ENCODE results near the gene ADPRH. TPM values are rescaled to one million over a fixed set of nuclear protein-coding genes. Genes with fewer than 3 reads are reported as not detected.

Gene ADPRH
- total RNA-seq, 5 donors from 2014 or later (not counting 1 experiment from before 2014, with no cell fraction given), result 0.43 to 3.6 (median 1.5) TPM

GRCh38 chr3:119575507-119575906, 3.8 kb upstream of the ADPRH start:
- Mint-ChIP-seq H3K9me3 (no peaks in the 10 kb centered on the region), H3K4me1 (peaks cover 8 to 13% (median 12%) of the 10 kb centered on the region in 3 donors), H3K4me3 (no peak overlapping the region), H3K36me3 (no peaks in the 10 kb centered on the region), H3K27ac (no peak overlapping the region), H3K27me3 (peaks cover 0 to 16% of the 10 kb centered on the region in 2 donors)
- ChIA-PET POLR2A (no interaction called here), CTCF (no interaction called here)
- no peaks in the 10 kb centered on the region for H3K36me3 ChIP-seq (ENCODE audit: control insufficient read depth in 2 of 2, extremely low read depth in 1 of 2, insufficient read depth in 1 of 2, low read length in 1 of 2)
- no peak for DNase-seq
- no peaks in the 10 kb centered on the region for H3K27me3 ChIP-seq (replicated peaks in 1 of 2; ENCODE audit: control insufficient read depth in 2 of 2, extremely low read depth in 1 of 2, insufficient read depth in 2 of 2, low read length in 1 of 2)
- H3K4me1 ChIP-seq (ENCODE audit: control insufficient read depth in 1 of 2, extremely low read depth in 1 of 2, insufficient read depth in 2 of 2, low read length in 2 of 2), result peaks cover 2 to 13% of the 10 kb centered on the region in 2 experiments
- H3K4me3 ChIP-seq (ENCODE audit: control insufficient read depth in 1 of 2, extremely low read depth in 1 of 2, low read length in 1 of 2), result no peak overlapping the region
- no peaks in the 10 kb centered on the region for H3K9me3 ChIP-seq
- H3K27ac ChIP-seq (ENCODE audit: low read length), result no peak overlapping the region
- ATAC-seq (replicated peaks in 1 of 4), result no peak

- H3K9me3 ChIP-seq, result no peaks in the 10 kb centered on the region
- CTCF ChIA-PET, result interaction anchor here in 1 of 2 donors (0.6 to 0.7 kb wide), 2 partner anchors 310 to 1089 kb away, joined by 3 to 7 read pairs; no protein-coding TSS in a partner anchor
Observed at GRCh38 chr3:119580067-119580760, 922 bp downstream of the ADPRH start.

GRCh38 chr3:119582178-119582577, 2.9 kb downstream of the ADPRH start:
- peak in 1 of 35 experiments; percentile 40 for DNase-seq
- Mint-ChIP-seq H3K27ac (no peak overlapping the region), H3K36me3 (no peaks in the 10 kb centered on the region), H3K9me3 (no peaks in the 10 kb centered on the region), H3K4me1 (peaks cover 8 to 13% (median 12%) of the 10 kb centered on the region in 3 donors), H3K27me3 (peaks cover 0 to 8% of the 10 kb centered on the region in 2 donors), H3K4me3 (no peak overlapping the region)
- Histone ChIP-seq H3K4me3 (ENCODE audit: control insufficient read depth in 1 of 2, extremely low read depth in 1 of 2, low read length in 1 of 2) (no peak overlapping the region), H3K4me1 (ENCODE audit: control insufficient read depth in 1 of 2, extremely low read depth in 1 of 2, insufficient read depth in 2 of 2, low read length in 2 of 2) (peaks cover 2 to 14% of the 10 kb centered on the region in 2 experiments), H3K27me3 (replicated peaks in 1 of 2; ENCODE audit: control insufficient read depth in 2 of 2, extremely low read depth in 1 of 2, insufficient read depth in 2 of 2, low read length in 1 of 2) (no peaks in the 10 kb centered on the region), H3K9me3 (no peaks in the 10 kb centered on the region), H3K36me3 (ENCODE audit: control insufficient read depth in 2 of 2, extremely low read depth in 1 of 2, insufficient read depth in 1 of 2, low read length in 1 of 2) (no peaks in the 10 kb centered on the region), H3K27ac (ENCODE audit: low read length) (no peak overlapping the region)
- ChIA-PET CTCF (interaction anchor here in 1 of 2 donors (1.2 kb wide), 1 partner anchor 9 kb away, joined by 4 read pairs; no protein-coding TSS in a partner anchor), POLR2A (no interaction called here)
- peak in 1 of 4 experiments; percentile 41 for ATAC-seq (replicated peaks in 1 of 4)
- no CpG with 5 or more reads among the region's 6 CpGs for WGBS (ENCODE audit: insufficient coverage)

More at GRCh38 chr3:119580067-119580760, 922 bp downstream of the ADPRH start:
- H3K36me3 Mint-ChIP-seq, result no peaks in the 10 kb centered on the region
- peak; percentile 14 to 63 (median 56) for ATAC-seq (replicated peaks in 1 of 4)
- DNase-seq, result peak in 10 of 35 experiments; percentile 6 to 35 (median 13)
- no CpG with 5 or more reads among the region's 16 CpGs for WGBS (ENCODE audit: insufficient coverage)
- no peaks in the 10 kb centered on the region for H3K9me3 Mint-ChIP-seq
- H3K4me3 Mint-ChIP-seq, result peak overlapping the region; percentile 83 to 96 (median 88)
- H3K4me1 Mint-ChIP-seq, result peaks cover 8 to 13% (median 12%) of the 10 kb centered on the region in 3 donors
- H3K27me3 Mint-ChIP-seq, result peaks cover 0 to 8% of the 10 kb centered on the region in 2 donors
- POLR2A ChIA-PET, result interaction anchor here in 1 of 2 donors (0.6 kb wide), 1 partner anchor 10 kb away, joined by 3 read pairs; no protein-coding TSS in a partner anchor
- Histone ChIP-seq H3K4me3 (ENCODE audit: control insufficient read depth in 1 of 2, extremely low read depth in 1 of 2, low read length in 1 of 2) (peak overlapping the region; percentile 62 to 63), H3K27ac (ENCODE audit: low read length) (peak overlapping the region; percentile 70), H3K4me1 (ENCODE audit: control insufficient read depth in 1 of 2, extremely low read depth in 1 of 2, insufficient read depth in 2 of 2, low read length in 2 of 2) (peaks cover 2 to 14% of the 10 kb centered on the region in 2 experiments), H3K36me3 (ENCODE audit: control insufficient read depth in 2 of 2, extremely low read depth in 1 of 2, insufficient read depth in 1 of 2, low read length in 1 of 2) (no peaks in the 10 kb centered on the region), H3K27me3 (replicated peaks in 1 of 2; ENCODE audit: control insufficient read depth in 2 of 2, extremely low read depth in 1 of 2, insufficient read depth in 2 of 2, low read length in 1 of 2) (no peaks in the 10 kb centered on the region)
- H3K27ac Mint-ChIP-seq, result peak overlapping the region; percentile 44 to 90

- Mint-ChIP-seq H3K27me3 (peaks cover 7 to 8% of the 10 kb centered on the region in 2 donors), H3K4me1 (peaks cover 0 to 12% (median 2%) of the 10 kb centered on the region in 3 donors), H3K4me3 (no peak overlapping the region), H3K9me3 (no peaks in the 10 kb centered on the region), H3K36me3 (no peaks in the 10 kb centered on the region), H3K27ac (no peak overlapping the region)
- Histone ChIP-seq H3K9me3 (no peaks in the 10 kb centered on the region), H3K36me3 (ENCODE audit: control insufficient read depth in 2 of 2, extremely low read depth in 1 of 2, insufficient read depth in 1 of 2, low read length in 1 of 2) (no peaks in the 10 kb centered on the region), H3K27me3 (replicated peaks in 1 of 2; ENCODE audit: control insufficient read depth in 2 of 2, extremely low read depth in 1 of 2, insufficient read depth in 2 of 2, low read length in 1 of 2) (no peaks in the 10 kb centered on the region), H3K4me3 (ENCODE audit: control insufficient read depth in 1 of 2, extremely low read depth in 1 of 2, low read length in 1 of 2) (no peak overlapping the region), H3K4me1 (ENCODE audit: control insufficient read depth in 1 of 2, extremely low read depth in 1 of 2, insufficient read depth in 2 of 2, low read length in 2 of 2) (peaks cover 0 to 4% of the 10 kb centered on the region in 2 experiments), H3K27ac (ENCODE audit: low read length) (no peak overlapping the region)
- WGBS (ENCODE audit: insufficient coverage), result 88% methylated on average over 7 of the region's 10 CpGs
- CTCF ChIA-PET, result no interaction called here
- ATAC-seq (replicated peaks in 1 of 4) (no peak), DNase-seq (no peak)
- POLR2A ChIA-PET, result no interaction called here
Observed at GRCh38 chr3:119585208-119585607, 5.9 kb downstream of the ADPRH start.

- ATAC-seq (replicated peaks in 1 of 4), result no peak
- WGBS (ENCODE audit: insufficient coverage), result 94% methylated on average over 7 of the region's 11 CpGs
- H3K27ac Mint-ChIP-seq, result no peak overlapping the region
- Histone ChIP-seq H3K9me3 (no peaks in the 10 kb centered on the region), H3K27me3 (replicated peaks in 1 of 2; ENCODE audit: control insufficient read depth in 2 of 2, extremely low read depth in 1 of 2, insufficient read depth in 2 of 2, low read length in 1 of 2) (no peaks in the 10 kb centered on the region), H3K4me3 (ENCODE audit: control insufficient read depth in 1 of 2, extremely low read depth in 1 of 2, low read length in 1 of 2) (no peak overlapping the region), H3K36me3 (ENCODE audit: control insufficient read depth in 2 of 2, extremely low read depth in 1 of 2, insufficient read depth in 1 of 2, low read length in 1 of 2) (no peaks in the 10 kb centered on the region), H3K27ac (ENCODE audit: low read length) (no peak overlapping the region), H3K4me1 (ENCODE audit: control insufficient read depth in 1 of 2, extremely low read depth in 1 of 2, insufficient read depth in 2 of 2, low read length in 2 of 2) (no peaks in the 10 kb centered on the region)
- no peaks in the 10 kb centered on the region for H3K36me3 Mint-ChIP-seq
- no peaks in the 10 kb centered on the region for H3K9me3 Mint-ChIP-seq
- ChIA-PET POLR2A (no interaction called here), CTCF (no interaction called here)
- no peak overlapping the region for H3K4me3 Mint-ChIP-seq
- no peak for DNase-seq
- H3K27me3 Mint-ChIP-seq, result peaks cover 9 to 10% of the 10 kb centered on the region in 2 donors
- peaks cover 0 to 10% (median 0%) of the 10 kb centered on the region in 3 donors for H3K4me1 Mint-ChIP-seq
Observed at GRCh38 chr3:119585856-119586570, 6.7 kb downstream of the ADPRH start.

- POLR2A ChIA-PET, result no interaction called here
- Histone ChIP-seq H3K27me3 (replicated peaks in 1 of 2; ENCODE audit: control insufficient read depth in 2 of 2, extremely low read depth in 1 of 2, insufficient read depth in 2 of 2, low read length in 1 of 2) (no peaks in the 10 kb centered on the region), H3K9me3 (no peaks in the 10 kb centered on the region), H3K27ac (ENCODE audit: low read length) (no peak overlapping the region), H3K4me1 (ENCODE audit: control insufficient read depth in 1 of 2, extremely low read depth in 1 of 2, insufficient read depth in 2 of 2, low read length in 2 of 2) (no peaks in the 10 kb centered on the region), H3K36me3 (ENCODE audit: control insufficient read depth in 2 of 2, extremely low read depth in 1 of 2, insufficient read depth in 1 of 2, low read length in 1 of 2) (no peaks in the 10 kb centered on the region), H3K4me3 (ENCODE audit: control insufficient read depth in 1 of 2, extremely low read depth in 1 of 2, low read length in 1 of 2) (no peak overlapping the region)
- no peak overlapping the region for H3K27ac Mint-ChIP-seq
- DNase-seq (no peak), ATAC-seq (replicated peaks in 1 of 4) (no peak)
- peaks cover 0 to 10% (median 0%) of the 10 kb centered on the region in 3 donors for H3K4me1 Mint-ChIP-seq
- no peaks in the 10 kb centered on the region for H3K9me3 Mint-ChIP-seq
- H3K4me3 Mint-ChIP-seq, result no peak overlapping the region
- whole genome bisulfite sequencing (ENCODE audit: insufficient coverage), result 20% methylated on average over 1 of the region's 3 CpGs
- CTCF ChIA-PET, result no interaction called here
- H3K36me3 Mint-ChIP-seq, result no peaks in the 10 kb centered on the region
- peaks cover 10% of the 10 kb centered on the region in 2 donors for H3K27me3 Mint-ChIP-seq
Observed at GRCh38 chr3:119586733-119587172, 7.5 kb downstream of the ADPRH start.
